ENCODE measurements around the gene PDE8B. TPM values are rescaled to one million over a fixed set of nuclear protein-coding genes. Genes with fewer than 3 reads are reported as not detected.

PDE8B gene
- polyA plus RNA-seq, 1 donor (not counting 4 experiments of a cell fraction or from before 2014, with no cell fraction given) = not detected

DNA sequence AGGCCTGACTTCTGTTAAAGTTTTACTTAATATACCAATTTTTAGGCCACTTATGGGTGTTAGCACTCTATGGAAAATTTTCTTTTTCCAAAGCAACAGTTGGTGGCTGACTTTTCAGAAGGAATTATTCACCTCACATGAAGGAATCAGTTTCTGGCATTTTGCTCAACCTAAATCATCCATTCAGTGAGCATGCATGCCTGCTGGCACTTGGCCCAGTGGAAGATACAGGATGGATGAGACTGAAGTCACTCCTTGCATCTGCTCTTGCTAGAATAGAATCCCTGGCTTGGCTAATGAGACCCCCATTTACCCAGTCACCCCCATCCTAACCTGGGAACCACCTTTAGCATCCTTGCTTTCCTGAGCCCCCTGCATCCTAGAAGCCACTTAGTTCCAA is 149.9 kb downstream of the PDE8B start:
- DNase-seq (ENCODE audit: low read depth, low spot score) = no peak
- Histone ChIP-seq H3K79me2 (ENCODE audit: control insufficient read depth, insufficient read depth, low read length) (no peaks in the 10 kb centered on the region), H3K27ac (ENCODE audit: control insufficient read depth, insufficient read depth, low read length) (no peak overlapping the region), H3K9ac (ENCODE audit: control insufficient read depth, extremely low read depth, insufficient read depth, low read length) (no peak overlapping the region), H3K9me3 (ENCODE audit: control insufficient read depth, low read depth, low read length) (no peaks in the 10 kb centered on the region), H3K27me3 (ENCODE audit: control insufficient read depth, extremely low read depth, insufficient read depth, low read length) (no peaks in the 10 kb centered on the region), H3K4me2 (ENCODE audit: control insufficient read depth, extremely low read depth, insufficient read depth, low read depth, low read length) (no peak overlapping the region), H3K9me1 (ENCODE audit: control insufficient read depth, extremely low read depth, insufficient read depth, low read length) (no peaks in the 10 kb centered on the region), H4K20me1 (ENCODE audit: control insufficient read depth, extremely low read depth, insufficient read depth, low read length) (no peaks in the 10 kb centered on the region), H3K36me3 (ENCODE audit: control insufficient read depth in 2 of 2, extremely low read depth in 1 of 2, insufficient read depth in 2 of 2, low read length in 2 of 2) (no peaks in the 10 kb centered on the region), H2AFZ (ENCODE audit: control insufficient read depth, low read length) (no peak overlapping the region), H3K4me3 (ENCODE audit: control insufficient read depth in 2 of 3, extremely low read depth in 1 of 3, insufficient read depth in 2 of 3, low read depth in 1 of 3, low read length in 3 of 3) (no peak overlapping the region), H3K4me1 (ENCODE audit: control insufficient read depth, extremely low read depth, insufficient read depth, low read length) (no peaks in the 10 kb centered on the region)
- no peak for TF ChIP-seq CTCF (optimal IDR thresholded peaks at IDR 0.05 in 1 of 3, IDR thresholded peaks at IDR 0.05 in 1 of 3, conservative IDR thresholded peaks at IDR 0.05 in 1 of 3; ENCODE audit: extremely low read depth in 1 of 3, insufficient read depth in 2 of 3, low read length in 3 of 3)
- TF ChIP-seq EZH2 (IDR thresholded peaks at IDR 0.05; ENCODE audit: low read length) = no peak
- dilution Hi-C loops (cut with MboI; ENCODE audit: extremely low pct_ligation_motif_present, low sequenced_read_pairs) = no loop called here
- no peak for FAIRE-seq

DNA sequence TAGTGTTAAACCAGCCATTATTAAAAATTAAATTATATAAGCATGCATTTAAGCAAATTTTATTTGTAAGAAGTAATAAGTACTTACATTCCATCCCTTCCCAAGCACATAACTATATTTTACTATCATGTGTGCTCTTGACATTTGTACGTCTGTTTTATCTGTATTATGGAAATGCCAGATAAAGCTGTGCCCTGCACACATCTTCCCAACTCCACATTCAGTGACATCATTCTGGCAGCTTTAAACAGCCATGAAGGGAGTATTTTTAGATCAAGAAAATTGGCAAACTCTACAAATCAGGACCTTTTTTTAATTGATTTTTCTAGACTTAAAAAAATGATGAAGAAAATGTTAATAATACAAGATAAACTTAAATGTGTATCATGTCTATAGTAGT is 150.5 kb downstream of the PDE8B start:
- Histone ChIP-seq H3K4me2 (ENCODE audit: control insufficient read depth, extremely low read depth, insufficient read depth, low read depth, low read length) (no peak overlapping the region), H3K4me3 (ENCODE audit: control insufficient read depth in 2 of 3, extremely low read depth in 1 of 3, insufficient read depth in 2 of 3, low read depth in 1 of 3, low read length in 3 of 3) (no peak overlapping the region), H4K20me1 (ENCODE audit: control insufficient read depth, extremely low read depth, insufficient read depth, low read length) (no peaks in the 10 kb centered on the region), H3K9ac (ENCODE audit: control insufficient read depth, extremely low read depth, insufficient read depth, low read length) (no peak overlapping the region), H3K27me3 (ENCODE audit: control insufficient read depth, extremely low read depth, insufficient read depth, low read length) (no peaks in the 10 kb centered on the region), H3K9me1 (ENCODE audit: control insufficient read depth, extremely low read depth, insufficient read depth, low read length) (no peaks in the 10 kb centered on the region), H3K27ac (ENCODE audit: control insufficient read depth, insufficient read depth, low read length) (no peak overlapping the region), H3K36me3 (ENCODE audit: control insufficient read depth in 2 of 2, extremely low read depth in 1 of 2, insufficient read depth in 2 of 2, low read length in 2 of 2) (no peaks in the 10 kb centered on the region), H3K79me2 (ENCODE audit: control insufficient read depth, insufficient read depth, low read length) (no peaks in the 10 kb centered on the region), H2AFZ (ENCODE audit: control insufficient read depth, low read length) (no peak overlapping the region), H3K4me1 (ENCODE audit: control insufficient read depth, extremely low read depth, insufficient read depth, low read length) (no peaks in the 10 kb centered on the region), H3K9me3 (ENCODE audit: control insufficient read depth, low read depth, low read length) (no peaks in the 10 kb centered on the region)
- dilution Hi-C loops (cut with MboI; ENCODE audit: extremely low pct_ligation_motif_present, low sequenced_read_pairs) = no loop called here
- TF ChIP-seq EZH2 (IDR thresholded peaks at IDR 0.05; ENCODE audit: low read length) (no peak), CTCF (optimal IDR thresholded peaks at IDR 0.05 in 1 of 3, IDR thresholded peaks at IDR 0.05 in 1 of 3, conservative IDR thresholded peaks at IDR 0.05 in 1 of 3; ENCODE audit: extremely low read depth in 1 of 3, insufficient read depth in 2 of 3, low read length in 3 of 3) (no peak)
- DNase-seq (ENCODE audit: low read depth, low spot score) (no peak), FAIRE-seq (no peak)

Measured in keratinocyte (primary cell).